GM19328 (cell line): ENCODE data around the gene EDNRB.

Source experiments
- ATAC-seq: cut with Tn5 transposase; IDR thresholded peaks from one replicate; pipeline ENCODE4 v1.9.1; 2021; ENCODE audit warnings: mild to moderate bottlenecking, moderate library complexity; ENCODE audit not compliant: unreplicated experiment

EDNRB gene

DNA sequence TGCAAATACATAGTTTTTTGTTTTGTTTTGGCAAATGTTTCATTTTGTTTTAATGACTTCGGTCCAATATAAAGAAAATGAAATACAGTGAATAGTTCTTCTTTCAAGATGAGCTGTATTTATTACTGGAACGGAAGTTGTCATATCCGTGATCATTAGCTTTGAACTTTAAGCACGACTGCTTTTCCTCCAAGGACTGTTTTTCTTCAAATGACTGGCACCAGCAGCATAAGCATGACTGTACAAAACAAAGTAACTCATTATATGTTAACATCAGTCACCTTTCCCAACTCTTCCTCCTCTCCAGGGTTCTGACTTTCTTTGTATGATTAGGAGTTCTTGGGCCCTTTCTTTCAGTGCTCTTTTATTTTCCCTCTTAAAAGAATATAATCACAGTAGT, 20.5 kb downstream of the EDNRB start:
- ATAC-seq, result peak; percentile 96

DNA sequence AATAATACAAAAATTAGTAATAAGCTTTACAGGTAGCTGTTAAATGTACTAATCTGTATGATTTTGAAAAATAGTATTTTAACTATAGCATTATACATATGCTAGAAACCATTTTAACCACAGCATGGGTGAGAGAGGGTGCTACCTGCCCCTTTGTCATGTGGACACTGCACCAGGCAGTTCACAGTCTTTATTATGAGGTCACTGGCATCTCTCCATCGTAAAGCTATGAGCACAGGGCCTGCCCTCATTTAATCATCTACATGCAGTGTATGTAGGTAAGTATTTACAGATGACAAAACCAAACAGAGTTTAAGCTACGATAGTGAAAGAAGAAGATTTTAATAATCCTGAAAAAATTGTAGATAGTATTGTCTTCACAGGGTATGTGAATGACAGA, 21.7 kb downstream of the EDNRB start:
- no peak for ATAC-seq

DNA sequence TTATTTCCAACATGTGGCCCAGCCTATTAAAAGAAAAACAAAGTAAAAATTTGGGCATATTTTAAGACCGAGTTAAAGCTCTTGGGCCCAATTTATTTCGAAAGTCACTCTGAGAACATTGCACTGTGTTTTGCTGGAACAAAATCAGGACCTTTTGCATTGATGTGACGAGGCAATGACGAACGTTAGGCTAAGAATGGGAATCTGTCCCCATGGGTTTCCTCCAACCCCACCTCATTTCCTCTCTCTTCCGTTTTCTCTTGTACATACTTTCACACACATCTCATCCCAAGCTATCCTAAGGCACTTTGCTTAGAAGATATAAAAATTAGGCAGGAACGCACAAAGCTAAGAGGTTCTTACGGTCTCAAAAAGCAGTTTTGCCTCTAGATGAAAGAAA, 22.1 kb downstream of the EDNRB start:
- no peak for ATAC-seq

DNA sequence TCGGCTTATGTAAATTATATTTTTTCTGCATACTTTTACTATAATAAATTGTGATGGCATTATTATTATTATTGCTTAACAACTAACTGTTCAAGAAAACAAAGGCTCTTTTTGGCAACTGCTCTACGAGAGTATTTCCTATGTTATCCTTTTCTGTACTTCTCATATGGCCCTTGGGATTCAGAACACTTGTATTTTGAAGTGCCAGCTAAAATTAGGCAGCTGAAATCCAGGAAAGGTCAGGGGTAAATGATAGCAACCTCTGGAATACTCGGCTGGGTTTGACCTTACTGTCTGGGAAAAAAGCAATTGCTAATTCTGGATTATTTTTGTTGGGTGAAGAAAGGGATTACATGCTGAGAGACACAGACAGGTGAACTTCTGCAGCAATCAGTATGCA, 23.9 kb downstream of the EDNRB start:
- ATAC-seq, result no peak

DNA sequence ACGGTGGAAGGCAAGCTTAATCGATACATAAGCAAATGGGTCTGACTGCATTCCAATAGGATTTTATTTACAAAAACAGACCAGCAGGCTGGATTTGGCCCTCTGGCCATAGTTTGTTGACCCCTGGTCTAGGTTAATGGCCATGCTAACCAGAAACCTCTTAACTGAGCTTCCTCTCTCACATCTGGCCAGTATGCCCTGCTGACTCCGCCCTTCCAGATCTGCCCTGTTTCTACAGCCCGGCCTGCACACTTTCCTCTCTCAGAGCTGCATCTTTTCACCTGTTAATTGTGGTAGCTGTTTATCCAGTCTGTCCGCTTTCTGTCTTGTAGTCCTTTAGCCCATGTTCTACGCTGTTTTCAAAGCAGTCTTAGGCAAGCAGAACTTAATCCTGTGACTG, 25.6 kb downstream of the EDNRB start:
- no peak for ATAC-seq

DNA sequence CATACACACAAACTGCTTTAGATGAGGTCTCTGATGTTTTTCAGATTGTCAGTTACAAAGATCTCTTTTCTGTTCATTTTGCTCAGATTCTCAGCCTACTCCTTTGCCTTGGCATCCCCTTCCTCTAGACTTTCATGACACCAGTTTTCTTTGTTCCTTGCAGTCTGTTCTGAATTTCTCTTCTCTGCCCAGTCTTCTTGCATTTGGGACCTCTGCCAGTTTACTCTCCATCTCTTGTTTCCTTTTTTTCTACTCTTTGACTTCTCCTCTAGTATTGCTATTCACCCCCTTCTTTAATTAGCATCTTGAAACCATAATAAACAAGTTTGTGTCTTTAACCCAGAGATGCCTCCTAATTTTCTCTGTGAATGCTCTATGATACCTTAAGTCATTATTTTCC, 26.1 kb downstream of the EDNRB start:
- no peak for ATAC-seq

DNA sequence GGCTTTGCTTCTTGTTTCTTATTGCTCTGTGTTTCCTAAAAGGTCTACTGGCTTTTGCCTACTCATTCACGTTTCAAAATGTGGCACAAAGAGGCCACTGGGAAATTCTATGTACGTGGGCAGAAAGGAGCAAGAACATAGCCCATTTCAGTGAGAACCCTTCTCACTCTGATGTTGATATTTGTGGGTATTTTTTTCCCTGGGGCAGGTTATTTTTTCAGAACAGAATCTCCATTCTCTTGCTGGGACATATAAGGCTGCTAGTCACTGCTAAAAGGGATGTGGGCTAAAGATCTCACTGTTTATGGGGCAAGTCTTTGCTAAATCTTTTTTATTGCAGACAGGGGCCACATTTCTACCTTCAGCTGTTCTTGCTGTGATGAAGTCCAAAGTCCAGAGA, 27.1 kb downstream of the EDNRB start:
- no peak for ATAC-seq

DNA sequence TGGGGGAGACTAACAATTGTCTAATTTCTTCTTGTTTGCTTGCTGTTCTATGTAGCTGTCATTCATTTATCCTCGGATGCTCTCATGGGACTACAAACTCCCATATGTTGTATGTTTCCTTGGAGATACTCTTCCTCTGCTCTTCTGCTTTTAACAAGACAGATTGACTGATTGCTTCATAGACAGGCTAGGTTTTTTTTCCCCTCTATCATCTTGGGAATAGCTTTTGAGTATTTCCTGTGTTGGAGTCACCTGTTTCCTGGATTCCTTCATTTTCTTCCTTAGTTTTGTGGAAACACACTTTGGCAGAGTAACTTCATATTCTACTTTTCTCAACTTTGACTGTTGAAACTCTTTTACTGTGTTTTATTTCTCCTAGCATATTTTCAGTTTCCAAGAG, 27.6 kb downstream of the EDNRB start:
- ATAC-seq, result no peak

DNA sequence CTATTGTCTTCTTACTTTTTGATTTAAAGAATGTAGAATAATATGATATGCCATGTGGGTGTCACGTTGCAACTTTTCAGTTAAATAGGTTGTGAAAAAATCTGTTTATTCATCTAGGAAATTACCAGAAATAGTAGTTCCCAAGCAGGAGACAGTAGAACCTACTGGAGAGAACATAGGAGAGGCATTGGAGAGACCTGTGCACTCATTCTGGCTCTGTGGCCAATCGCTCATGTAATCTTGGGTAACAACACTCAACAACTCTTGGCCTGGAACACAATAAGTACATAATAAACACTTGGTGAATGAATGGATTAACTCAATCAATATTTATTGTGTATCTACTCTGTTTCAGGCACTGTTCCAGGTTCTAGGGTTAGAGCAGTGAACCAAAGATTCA, 35.3 kb downstream of the EDNRB start:
- no peak for ATAC-seq

DNA sequence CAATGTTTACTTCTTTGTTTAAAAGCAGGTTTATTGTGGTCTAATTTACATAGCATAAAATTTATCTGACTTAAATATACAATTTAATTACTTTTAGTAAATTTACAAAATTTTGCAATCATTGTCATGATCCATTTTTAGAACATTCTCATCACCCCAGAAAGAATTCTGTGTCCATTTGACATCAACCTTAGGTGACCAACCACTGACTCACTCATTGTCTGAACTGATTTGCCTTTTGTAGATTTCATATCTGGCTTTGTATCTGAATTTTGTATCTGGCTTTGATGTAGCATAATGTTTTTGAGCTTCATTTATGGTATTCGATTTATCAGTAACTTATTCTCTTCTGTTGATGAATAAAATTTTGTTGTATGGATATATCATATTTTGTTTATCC, 40.4 kb downstream of the EDNRB start:
- ATAC-seq, result no peak

DNA sequence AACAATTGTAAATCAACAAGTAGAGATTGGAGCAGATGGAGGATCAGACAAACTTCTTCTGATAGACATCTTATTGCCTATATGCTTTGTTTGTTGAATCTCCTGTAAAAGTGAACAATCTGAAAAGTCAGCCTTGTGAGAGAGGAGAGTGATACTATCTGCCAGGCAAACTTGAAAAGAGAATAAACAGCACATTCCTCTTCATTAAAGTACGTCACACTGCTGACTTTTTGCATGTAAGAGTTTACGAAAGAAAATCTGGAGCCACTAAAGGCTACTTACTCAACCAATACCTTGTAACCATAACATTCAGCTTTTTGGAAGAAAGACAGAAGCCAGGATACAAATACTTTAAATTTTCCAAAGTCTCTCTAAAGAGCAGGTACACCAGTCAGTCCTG, 42.5 kb downstream of the EDNRB start:
- no peak for ATAC-seq

DNA sequence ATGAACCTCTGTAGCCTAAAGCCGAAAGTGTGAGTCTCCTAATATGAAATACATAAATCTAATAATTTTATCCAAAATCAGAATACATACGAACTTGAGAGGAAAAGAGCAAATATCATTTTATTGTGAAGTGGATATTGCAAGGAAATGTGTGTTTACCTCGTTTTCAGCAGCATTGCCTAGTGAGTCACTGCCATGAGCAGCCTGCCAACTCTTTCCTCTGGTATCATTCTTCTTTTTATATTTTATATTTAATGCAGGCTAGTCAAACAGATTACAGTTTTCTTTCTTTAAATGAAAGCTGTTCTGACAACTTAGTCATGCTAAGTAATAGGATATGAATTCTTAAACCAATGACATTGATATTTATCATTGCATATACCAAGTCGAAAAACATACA, 44.2 kb downstream of the EDNRB start:
- ATAC-seq, result no peak

DNA sequence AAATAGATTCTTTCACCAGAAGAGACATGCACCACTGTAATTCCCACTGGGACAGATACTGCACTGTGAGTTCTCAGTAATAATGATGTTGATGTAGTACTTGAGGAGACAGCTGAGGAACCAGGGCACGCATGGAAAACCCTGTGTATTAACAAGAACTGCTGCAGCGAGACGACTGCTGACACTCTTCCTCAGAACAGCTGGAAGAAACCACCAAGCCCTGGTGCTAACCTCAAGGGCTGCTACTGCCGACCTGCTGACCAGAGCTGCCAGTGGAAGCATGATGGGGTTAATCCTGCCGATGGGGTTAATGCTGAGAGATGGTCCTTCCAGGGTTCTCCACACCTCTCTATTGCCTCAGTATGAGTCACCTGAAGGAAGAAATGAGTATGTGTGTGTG, 45.6 kb downstream of the EDNRB start:
- ATAC-seq, result no peak

DNA sequence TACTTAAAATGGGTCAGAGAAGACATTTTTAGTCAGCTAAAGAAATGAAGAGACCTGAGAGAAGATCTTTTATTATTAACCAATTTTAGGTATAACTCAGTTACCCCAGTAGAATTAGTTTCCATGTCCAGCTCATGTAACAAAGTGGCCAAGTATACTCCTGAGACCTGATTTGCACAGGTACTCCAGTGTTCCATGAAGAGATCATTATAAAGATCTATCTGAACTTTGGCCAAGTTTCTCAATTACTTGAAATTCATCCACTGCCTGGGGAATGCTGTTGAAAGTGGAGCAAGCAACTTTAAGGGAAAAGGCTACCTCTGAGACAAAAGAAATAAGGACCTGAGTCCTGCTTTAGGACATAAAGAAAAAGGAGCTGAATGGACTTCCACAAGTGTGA, 47.0 kb downstream of the EDNRB start:
- no peak for ATAC-seq

DNA sequence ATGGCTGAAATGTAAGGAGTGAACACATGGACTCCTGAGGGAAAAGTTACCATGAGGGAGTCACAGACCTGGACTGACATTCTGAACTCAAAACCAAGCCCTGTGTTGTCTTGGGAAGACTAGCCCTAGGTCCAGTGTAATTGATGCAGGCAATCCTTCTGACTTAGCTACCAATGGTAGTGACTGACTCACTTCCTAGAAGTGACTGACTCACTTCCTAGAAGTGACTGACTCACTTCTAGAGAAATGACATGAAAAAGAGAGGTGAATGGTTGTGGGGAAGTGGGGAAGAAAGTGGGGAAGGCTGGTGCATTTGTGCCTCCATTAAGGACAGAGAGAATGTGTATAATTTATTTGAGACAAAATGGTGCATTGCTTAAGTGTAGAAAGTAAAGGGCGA, 49.9 kb downstream of the EDNRB start:
- no peak for ATAC-seq

DNA sequence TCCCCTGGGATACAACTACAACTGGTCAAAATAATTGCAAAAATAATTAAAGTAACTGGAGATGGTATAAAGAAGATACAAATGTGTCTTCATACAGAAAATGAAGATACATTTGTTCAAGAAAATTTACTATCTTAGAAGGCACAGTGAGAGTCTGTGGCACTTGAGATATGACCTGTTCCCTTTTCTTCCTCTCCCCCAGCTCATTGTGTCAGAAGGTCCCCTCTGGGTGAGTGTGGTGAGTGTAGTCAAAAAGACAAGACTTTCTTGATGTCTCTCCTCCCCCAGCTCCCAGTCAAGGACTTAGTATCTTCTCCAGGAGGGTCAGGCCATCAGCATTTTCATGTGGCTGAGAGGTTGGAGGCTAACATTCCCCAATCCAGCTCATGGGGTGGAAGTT, 51.7 kb downstream of the EDNRB start:
- ATAC-seq, result no peak

DNA sequence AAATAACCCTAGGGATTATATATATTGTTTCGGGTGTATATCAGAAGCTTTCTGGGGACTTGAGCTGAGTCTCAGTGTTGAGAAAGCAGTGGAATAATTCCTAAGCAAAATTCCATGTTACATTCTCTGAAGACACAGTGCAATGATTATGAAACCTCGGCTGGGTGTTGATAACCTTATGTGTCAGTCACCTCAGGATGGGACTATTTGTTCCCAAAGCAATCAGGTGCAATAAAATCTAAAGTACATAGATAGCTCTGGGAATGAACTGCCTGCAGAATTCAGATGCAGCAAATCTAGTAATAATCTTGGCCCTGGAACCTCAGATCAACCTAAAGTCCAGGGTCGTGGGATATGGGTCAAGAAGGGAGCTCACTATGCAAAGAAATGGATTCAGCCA, 53.0 kb downstream of the EDNRB start:
- no peak for ATAC-seq

DNA sequence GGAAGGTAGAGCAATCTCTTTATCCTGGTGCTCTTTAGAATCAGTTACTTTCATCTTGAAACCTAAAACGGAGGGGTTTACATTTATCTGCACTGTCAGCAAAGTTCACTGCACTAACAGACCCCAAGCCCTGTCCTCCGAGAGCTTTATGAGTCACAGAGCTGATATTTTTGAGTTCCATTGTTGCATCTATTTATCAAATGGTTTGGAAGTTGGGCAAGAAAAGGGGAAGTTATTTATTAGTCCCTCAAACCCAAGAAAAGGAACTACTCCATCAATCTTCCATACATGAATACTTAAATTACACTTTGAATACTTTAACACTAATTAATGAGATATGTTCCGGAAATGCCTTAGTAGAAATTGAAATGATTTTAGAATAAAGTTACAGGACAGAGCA, 55.5 kb downstream of the EDNRB start:
- no peak for ATAC-seq

DNA sequence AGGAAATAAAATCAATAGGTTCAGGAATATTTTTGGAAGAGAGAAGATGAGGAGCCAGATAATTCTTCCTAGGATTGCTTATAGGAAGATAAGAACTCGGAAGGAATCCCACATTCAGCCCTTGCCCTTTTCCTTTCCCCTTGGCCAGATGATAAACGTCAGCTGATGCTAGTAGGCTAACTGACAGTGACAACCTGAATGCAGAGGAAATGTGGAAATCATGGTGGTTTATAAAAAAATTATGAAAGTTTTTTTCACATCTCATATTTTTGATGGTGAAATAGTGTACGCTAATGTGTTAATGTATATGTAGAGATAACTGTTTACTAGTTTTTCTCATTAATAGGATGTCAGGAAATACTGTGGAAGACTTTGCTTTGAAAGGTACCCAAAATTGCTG, 56.9 kb downstream of the EDNRB start:
- no peak for ATAC-seq

DNA sequence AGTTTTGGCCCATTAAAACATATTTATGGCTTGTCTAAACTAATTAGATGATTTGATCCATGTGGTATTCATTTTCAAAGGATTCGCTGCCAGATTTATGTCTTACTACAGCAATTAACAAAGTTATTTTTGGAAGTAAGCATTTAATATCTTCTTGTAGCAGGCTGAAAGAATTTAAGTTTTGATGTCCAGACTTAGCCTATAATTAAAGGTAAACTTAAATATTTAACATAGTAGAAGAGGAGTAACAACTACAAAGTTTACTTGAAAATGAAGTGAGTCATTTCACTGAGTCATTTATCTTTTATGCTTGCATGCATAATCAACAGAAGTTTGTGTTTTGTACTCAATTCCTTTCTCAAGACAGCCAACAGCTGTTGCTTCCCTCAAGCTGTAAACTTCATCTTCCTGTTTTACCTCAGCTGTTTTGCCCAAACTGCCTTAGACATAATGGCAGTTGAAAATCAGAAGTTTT, 58.1 kb downstream of the EDNRB start:
- ATAC-seq, result no peak

DNA sequence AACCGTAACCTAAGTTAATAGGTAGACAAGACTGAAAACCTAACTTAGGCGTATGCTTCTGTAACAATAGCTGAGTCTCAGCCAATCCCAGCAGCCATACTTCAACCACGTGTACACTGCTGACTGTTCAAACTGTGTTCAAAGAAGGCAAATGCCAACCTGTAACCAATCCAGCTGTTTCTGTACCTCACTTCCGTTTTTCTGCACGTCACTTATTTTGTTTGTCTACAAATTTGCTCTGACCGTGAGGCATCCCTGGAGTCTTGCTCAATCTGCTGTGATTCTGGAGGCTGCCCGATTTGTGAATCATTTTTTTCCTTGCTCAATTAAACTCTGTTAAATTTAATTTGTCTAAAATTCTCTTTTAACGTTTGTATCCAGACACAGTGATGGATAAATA, 59.2 kb downstream of the EDNRB start:
- no peak for ATAC-seq

DNA sequence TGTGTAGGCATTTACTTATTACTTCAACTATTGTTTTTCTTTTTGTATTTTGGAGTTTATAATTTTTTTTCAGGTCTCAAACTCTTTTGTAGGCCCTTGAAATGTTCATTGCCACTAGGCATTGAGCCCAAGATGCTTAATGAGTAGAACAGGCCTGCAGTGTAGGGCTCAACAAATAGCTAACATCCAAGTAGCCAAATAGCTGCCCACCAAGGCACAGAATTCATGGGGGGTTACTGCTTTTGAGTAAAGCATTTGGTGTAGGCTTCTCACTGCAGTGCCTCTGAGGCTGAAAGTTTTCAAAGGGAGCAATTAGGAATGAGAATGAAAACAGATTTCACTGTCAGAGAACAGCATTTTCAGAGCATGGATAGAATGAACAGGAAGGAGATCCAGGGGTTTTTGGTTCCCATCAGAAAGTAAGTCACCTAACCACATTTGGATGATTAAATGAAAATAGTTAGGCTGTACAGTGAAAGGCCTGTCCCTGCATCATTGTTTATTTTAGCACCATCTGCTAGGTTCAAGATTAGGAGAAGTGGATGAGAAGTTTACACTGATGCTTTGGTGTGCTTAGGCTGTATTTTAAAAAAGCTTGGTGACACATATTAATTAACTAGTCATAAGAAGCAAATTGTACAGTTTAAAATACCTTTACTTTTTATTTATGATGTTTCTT, 61.0 kb downstream of the EDNRB start:
- ATAC-seq, result no peak

DNA sequence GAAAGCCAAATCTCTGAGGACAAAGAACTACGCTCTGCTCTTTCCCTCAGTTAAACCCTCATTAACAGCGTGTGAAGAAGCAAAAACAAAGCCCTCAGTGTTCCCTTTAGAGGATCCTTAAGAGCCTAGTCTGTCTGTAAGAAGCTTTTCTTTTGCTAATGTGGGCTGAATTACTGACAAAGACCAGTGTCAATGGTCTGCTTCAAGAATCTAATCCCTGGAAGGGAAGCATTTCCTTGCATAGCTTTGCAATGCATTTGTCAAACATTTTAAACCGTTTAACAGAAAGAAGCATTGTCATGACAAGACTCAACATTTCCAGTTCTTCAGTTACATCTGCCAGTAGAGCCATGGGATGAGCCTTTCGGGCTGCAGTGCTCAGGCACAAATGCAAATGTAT, 64.9 kb downstream of the EDNRB start:
- ATAC-seq, result no peak
